ENCODE data around the gene ZNF860. TPM values are rescaled to one million over a fixed set of nuclear protein-coding genes. Genes with fewer than 3 reads are reported as not detected.

The ZNF860 gene
- 1 to 10 TPM; 1.0 to 2.8 (median 2.0) TPM for total RNA-seq

GRCh38 chr3:31981206-31982181 is at the start of gene ZNF860, which contains the start of gene OSBPL10:
Gene ZNF860, plus strand, starts transcription at chr3:31981750. Its CDS starts 7,330 bp downstream, at chr3:31989080.
Gene OSBPL10, minus strand, starts transcription at chr3:31981262. Its CDS starts 83 bp downstream, at chr3:31981179.
- intact Hi-C loops (cut with DNase I; ENCODE audit: low total_unique reads) = no loop called here

GRCh38 chr3:31932990-31933389 is 48.6 kb upstream of the ZNF860 start:
- intact Hi-C loops (cut with DNase I; ENCODE audit: low total_unique reads) = no loop called here
- no peak for DNase-seq (ENCODE audit: low spot score in 2 of 2)
- TF ChIP-seq POLR2A (IDR thresholded peaks at IDR 0.05) = no peak
- TF ChIP-seq CTCF (IDR thresholded peaks at IDR 0.05) = no peak
- no peak overlapping the region for H3K4me3 ChIP-seq (ENCODE audit: low read depth, poor library complexity, severe bottlenecking)
- WGBS, 2 donors = 95 to 96% methylated on average over 3 of the region's 3 CpGs

More at GRCh38 chr3:31981206-31982181, at the start of gene ZNF860, which contains the start of gene OSBPL10:
- peak within 1 kb of the TSS; percentile 59 for H3K4me3 ChIP-seq (ENCODE audit: low read depth, poor library complexity, severe bottlenecking)
- TF ChIP-seq CTCF (IDR thresholded peaks at IDR 0.05) (no peak), POLR2A (IDR thresholded peaks at IDR 0.05) (no peak)
- 3 to 10% methylated on average over 38 to 56 of the region's 65 CpGs for WGBS, 2 donors
- peak; percentile 78 to 96 for DNase-seq (ENCODE audit: low spot score in 2 of 2)

GRCh38 chr3:31934018-31934417 is 47.5 kb upstream of the ZNF860 start:
- H3K4me3 ChIP-seq (ENCODE audit: low read depth, poor library complexity, severe bottlenecking) = no peak overlapping the region
- intact Hi-C loops (cut with DNase I; ENCODE audit: low total_unique reads) = no loop called here
- TF ChIP-seq CTCF (IDR thresholded peaks at IDR 0.05) = no peak
- TF ChIP-seq POLR2A (IDR thresholded peaks at IDR 0.05) = no peak
- 59 to 86% methylated on average over 1 of the region's 1 CpG for WGBS, 2 donors
- no peak for DNase-seq (ENCODE audit: low spot score in 2 of 2)

- no peak for DNase-seq (ENCODE audit: low spot score in 2 of 2)
- intact Hi-C loops (cut with DNase I; ENCODE audit: low total_unique reads) = no loop called here
- TF ChIP-seq POLR2A (IDR thresholded peaks at IDR 0.05) (no peak), CTCF (IDR thresholded peaks at IDR 0.05) (no peak)
- 51 to 61% methylated on average over 3 of the region's 3 CpGs for WGBS, 2 donors
- H3K4me3 ChIP-seq (ENCODE audit: low read depth, poor library complexity, severe bottlenecking) = no peak overlapping the region
These were observed 46.7 kb upstream of the ZNF860 start for GRCh38 chr3:31934866-31935265.

- no peak for TF ChIP-seq POLR2A (IDR thresholded peaks at IDR 0.05)
- TF ChIP-seq CTCF (IDR thresholded peaks at IDR 0.05) = no peak
- no peak overlapping the region for H3K4me3 ChIP-seq (ENCODE audit: low read depth, poor library complexity, severe bottlenecking)
- WGBS, 2 donors = 26 to 27% methylated on average over 1 of the region's 1 CpG
- DNase-seq (ENCODE audit: low spot score in 2 of 2) = no peak
- intact Hi-C loops (cut with DNase I; ENCODE audit: low total_unique reads) = no loop called here
These were observed 45.0 kb upstream of the ZNF860 start for GRCh38 chr3:31936420-31937060.
